Astrocyte of the spinal cord (primary cell): ENCODE measurements around the gene CD226.
"Not testable (repeated sequence)": the region's sequence is repeated elsewhere in the genome, so short reads cannot be mapped to it uniquely, and the experiment has no call there.

Source experiments
- DNase-seq: peaks from one replicate; pipeline ENCODE4 v3.0.0; 2011; ENCODE audit warnings: low read depth, low spot score
- H3K4me3 ChIP-seq: 2 replicates; pipeline ENCODE4 v1.5.1; 2011; ENCODE audit warnings: low read depth, mild to moderate bottlenecking, low read length, moderate library complexity
- CTCF ChIP-seq: IDR thresholded peaks from 2 replicates; pipeline ENCODE4 v1.5.1; 2012; ENCODE audit warnings: low read depth, mild to moderate bottlenecking, low read length, inconsistent platforms
- in situ Hi-C: cut with HindIII; loops from 2 replicates; pipeline ENCODE4 v1.10.0; 2017; ENCODE audit warnings: low sequenced_read_pairs

CD226 gene

GRCh38 chr18:69985239-69985638 lies 37.6 kb upstream of the CD226 start:
- no peak for DNase-seq
- no peak overlapping the region for H3K4me3 ChIP-seq
- TF ChIP-seq CTCF: no peak
- in situ Hi-C loops: no loop called here

GRCh38 chr18:69982417-69982816 lies 34.7 kb upstream of the CD226 start:
- H3K4me3 ChIP-seq: no peak overlapping the region
- in situ Hi-C loops: no loop called here
- no peak for DNase-seq
- no peak for TF ChIP-seq CTCF

GRCh38 chr18:69981948-69982347 lies 34.3 kb upstream of the CD226 start:
- no peak for TF ChIP-seq CTCF
- DNase-seq: no peak
- in situ Hi-C loops: no loop called here
- no peak overlapping the region for H3K4me3 ChIP-seq

GRCh38 chr18:69980982-69981804 lies 33.5 kb upstream of the CD226 start:
- in situ Hi-C loops: no loop called here
- TF ChIP-seq CTCF: no peak
- no peak for DNase-seq

GRCh38 chr18:69980509-69980908 lies 32.8 kb upstream of the CD226 start:
- no peak overlapping the region for H3K4me3 ChIP-seq
- DNase-seq: no peak
- in situ Hi-C loops: no loop called here
- no peak for TF ChIP-seq CTCF

More at GRCh38 chr18:69980982-69981804, 33.5 kb upstream of the CD226 start:
- H3K4me3 ChIP-seq: no peak overlapping the region

- no peak for DNase-seq
Observed at GRCh38 chr18:69978732-69979715, 31.4 kb upstream of the CD226 start.

GRCh38 chr18:69975294-69975693 lies 27.6 kb upstream of the CD226 start:
- DNase-seq, in situ Hi-C loops, H3K4me3 ChIP-seq: not testable (repeated sequence)

More at GRCh38 chr18:69978732-69979715, 31.4 kb upstream of the CD226 start:
- TF ChIP-seq CTCF: no peak
- in situ Hi-C loops: no loop called here
- no peak overlapping the region for H3K4me3 ChIP-seq
